ENCODE data around the gene TNPO1. TPM values are rescaled to one million over a fixed set of nuclear protein-coding genes. Genes with fewer than 3 reads are reported as not detected.

TNPO1 gene
- total and polyA plus RNA-seq, 2 of the 13 experiments (the other 11 are each of a cell fraction or from before 2014, with no cell fraction given) = 26.7 to 123 TPM

DNA sequence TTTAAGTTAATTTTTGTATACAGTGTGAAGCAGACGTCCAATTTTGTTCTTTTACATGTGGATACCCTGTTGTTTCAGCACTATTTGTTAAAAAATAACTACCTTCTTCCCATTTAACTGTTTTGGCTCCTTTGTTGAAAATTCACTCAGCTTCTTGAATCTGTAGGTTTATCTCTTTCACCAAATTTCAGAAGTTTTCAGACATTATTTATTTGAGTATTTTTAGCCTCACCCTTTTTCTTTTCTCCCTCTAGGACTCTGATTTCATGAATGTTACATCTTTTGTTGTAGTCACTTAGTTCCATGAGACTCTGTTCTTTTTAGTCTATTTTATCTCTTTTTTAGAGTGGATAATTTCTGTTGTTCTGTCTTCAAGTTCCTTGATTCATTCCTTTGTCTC lies 4.6 kb upstream of the TNPO1 start:
- H3K4me3 ChIP-seq (replicated peaks in 1 of 3; ENCODE audit: insufficient read depth in 1 of 3, low read depth in 2 of 3, low read length in 3 of 3) = no peak overlapping the region
- H3K79me2 ChIP-seq (ENCODE audit: insufficient read depth, low read length) = no peaks in the 10 kb centered on the region
- peaks cover 15% of the 10 kb centered on the region; the same call in 1 of the 2 replicates for H3K4me1 ChIP-seq (ENCODE audit: insufficient read depth, low read length)
- ChIA-PET CTCF (ENCODE audit: low intra/inter-chr PET ratio, low total read pairs) (no interaction called here), POLR2A (no interaction called here)
- H3K27ac ChIP-seq (ENCODE audit: extremely low read length, insufficient read depth, low read length) = no peak overlapping the region
- H2AFZ ChIP-seq (ENCODE audit: low read length) = no peak overlapping the region
- H3K4me2 ChIP-seq (ENCODE audit: low read depth, low read length) = no peak overlapping the region
- H3K9me3 ChIP-seq (ENCODE audit: low read length) = no peaks in the 10 kb centered on the region
- no peak for DNase-seq (ENCODE audit: low spot score)
- no peak for TF ChIP-seq HOXD1 (CRISPR knock-in tag; IDR thresholded peaks at IDR 0.05)
- no peak for TF ChIP-seq ZNF790 (CRISPR knock-in tag; IDR thresholded peaks at IDR 0.05; ENCODE audit: borderline replicate concordance)
- no peak for TF ChIP-seq ZC3H4 (CRISPR knock-in tag; IDR thresholded peaks at IDR 0.05; ENCODE audit: borderline replicate concordance)
- TF ChIP-seq, protein P1, sequence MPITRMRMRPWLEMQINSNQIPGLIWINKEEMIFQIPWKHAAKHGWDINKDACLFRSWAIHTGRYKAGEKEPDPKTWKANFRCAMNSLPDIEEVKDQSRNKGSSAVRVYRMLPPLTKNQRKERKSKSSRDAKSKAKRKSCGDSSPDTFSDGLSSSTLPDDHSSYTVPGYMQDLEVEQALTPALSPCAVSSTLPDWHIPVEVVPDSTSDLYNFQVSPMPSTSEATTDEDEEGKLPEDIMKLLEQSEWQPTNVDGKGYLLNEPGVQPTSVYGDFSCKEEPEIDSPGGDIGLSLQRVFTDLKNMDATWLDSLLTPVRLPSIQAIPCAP (CRISPR knock-in tag; IDR thresholded peaks at IDR 0.05; ENCODE audit: low read depth) = no peak
- H3K9ac ChIP-seq (ENCODE audit: insufficient read depth, low read depth, low read length) = no peak overlapping the region
- H3K36me3 ChIP-seq (replicated peaks in 1 of 2; ENCODE audit: control insufficient read depth in 1 of 2, insufficient read depth in 2 of 2, low read length in 2 of 2) = no peaks in the 10 kb centered on the region
- peaks cover 0 to 2% of the 10 kb centered on the region in 2 experiments; a peak in 2 of 5 replicates for H3K27me3 ChIP-seq (ENCODE audit: control insufficient read depth in 1 of 2, insufficient read depth in 2 of 2, low read length in 2 of 2)
- no TSS peak for BruUV-seq (replicated peaks)
- H4K20me1 ChIP-seq (ENCODE audit: insufficient read depth, low read length) = no peaks in the 10 kb centered on the region
- intact Hi-C loops (cut with micrococcal nuclease; ENCODE audit: unreplicated experiment) (no loop called here), in situ Hi-C loops (cut with HindIII; ENCODE audit: extremely low pct_ligation_motif_present, low pct_unique_long_range_greater_than_20kb) (loop anchor here (10.0 kb wide), 1 partner anchor 447 kb away; no protein-coding TSS in a partner anchor)
- no peak for ATAC-seq
- FAIRE-seq = no peak
- 3% methylated on average over 1 of the region's 1 CpG for WGBS (ENCODE audit: low lambda C conversion rate)

- intact Hi-C loops (cut with micrococcal nuclease; ENCODE audit: unreplicated experiment) (no loop called here), in situ Hi-C loops (cut with HindIII; ENCODE audit: extremely low pct_ligation_motif_present, low pct_unique_long_range_greater_than_20kb) (loop anchor here (10.0 kb wide), 1 partner anchor 448 kb away; no protein-coding TSS in a partner anchor)
- no peaks in the 10 kb centered on the region for H3K36me3 ChIP-seq (replicated peaks in 1 of 2; ENCODE audit: control insufficient read depth in 1 of 2, insufficient read depth in 2 of 2, low read length in 2 of 2)
- H3K4me1 ChIP-seq (ENCODE audit: insufficient read depth, low read length) = peaks cover 20% of the 10 kb centered on the region
- FAIRE-seq (no peak), DNase-seq (ENCODE audit: low spot score) (no peak), ATAC-seq (no peak)
- peaks cover 0 to 2% of the 10 kb centered on the region in 2 experiments; a peak in 2 of 5 replicates for H3K27me3 ChIP-seq (ENCODE audit: control insufficient read depth in 1 of 2, insufficient read depth in 2 of 2, low read length in 2 of 2)
- BruUV-seq (replicated peaks) = no TSS peak
- no peaks in the 10 kb centered on the region for H3K79me2 ChIP-seq (ENCODE audit: insufficient read depth, low read length)
- no peak overlapping the region for H3K4me3 ChIP-seq (replicated peaks in 1 of 3; ENCODE audit: insufficient read depth in 1 of 3, low read depth in 2 of 3, low read length in 3 of 3)
- WGBS (ENCODE audit: low lambda C conversion rate) = 26% methylated on average over 1 of the region's 1 CpG
- ChIA-PET CTCF (ENCODE audit: low intra/inter-chr PET ratio, low total read pairs) (no interaction called here), POLR2A (no interaction called here)
- H3K27ac ChIP-seq (ENCODE audit: extremely low read length, insufficient read depth, low read length) = no peak overlapping the region
- no peak overlapping the region for H3K4me2 ChIP-seq (ENCODE audit: low read depth, low read length)
- H2AFZ ChIP-seq (ENCODE audit: low read length) = no peak overlapping the region
- no peak overlapping the region for H3K9ac ChIP-seq (ENCODE audit: insufficient read depth, low read depth, low read length)
- H4K20me1 ChIP-seq (ENCODE audit: insufficient read depth, low read length) = no peaks in the 10 kb centered on the region
- H3K9me3 ChIP-seq (ENCODE audit: low read length) = no peaks in the 10 kb centered on the region
- TF ChIP-seq HOXA9 (CRISPR knock-in tag; IDR thresholded peaks at IDR 0.05; ENCODE audit: borderline replicate concordance) = no peak
- no peak for TF ChIP-seq RNF219 (CRISPR knock-in tag; IDR thresholded peaks at IDR 0.05)
- TF ChIP-seq FOSL2 (CRISPR knock-in tag; IDR thresholded peaks at IDR 0.05) = no peak
- no peak for TF ChIP-seq ZNF207 (IDR thresholded peaks at IDR 0.05; ENCODE audit: borderline replicate concordance)
- no peak for TF ChIP-seq ZBTB21 (CRISPR knock-in tag; IDR thresholded peaks at IDR 0.05)
- TF ChIP-seq JDP2 (CRISPR knock-in tag; IDR thresholded peaks at IDR 0.05; ENCODE audit: borderline replicate concordance) = no peak
- TF ChIP-seq RELA (CRISPR knock-in tag; IDR thresholded peaks at IDR 0.05) = no peak
- no peak for TF ChIP-seq ZNF121 (CRISPR knock-in tag; IDR thresholded peaks at IDR 0.05)
- TF ChIP-seq ZNF543 (CRISPR knock-in tag; IDR thresholded peaks at IDR 0.05) = no peak
- TF ChIP-seq, protein P2, sequence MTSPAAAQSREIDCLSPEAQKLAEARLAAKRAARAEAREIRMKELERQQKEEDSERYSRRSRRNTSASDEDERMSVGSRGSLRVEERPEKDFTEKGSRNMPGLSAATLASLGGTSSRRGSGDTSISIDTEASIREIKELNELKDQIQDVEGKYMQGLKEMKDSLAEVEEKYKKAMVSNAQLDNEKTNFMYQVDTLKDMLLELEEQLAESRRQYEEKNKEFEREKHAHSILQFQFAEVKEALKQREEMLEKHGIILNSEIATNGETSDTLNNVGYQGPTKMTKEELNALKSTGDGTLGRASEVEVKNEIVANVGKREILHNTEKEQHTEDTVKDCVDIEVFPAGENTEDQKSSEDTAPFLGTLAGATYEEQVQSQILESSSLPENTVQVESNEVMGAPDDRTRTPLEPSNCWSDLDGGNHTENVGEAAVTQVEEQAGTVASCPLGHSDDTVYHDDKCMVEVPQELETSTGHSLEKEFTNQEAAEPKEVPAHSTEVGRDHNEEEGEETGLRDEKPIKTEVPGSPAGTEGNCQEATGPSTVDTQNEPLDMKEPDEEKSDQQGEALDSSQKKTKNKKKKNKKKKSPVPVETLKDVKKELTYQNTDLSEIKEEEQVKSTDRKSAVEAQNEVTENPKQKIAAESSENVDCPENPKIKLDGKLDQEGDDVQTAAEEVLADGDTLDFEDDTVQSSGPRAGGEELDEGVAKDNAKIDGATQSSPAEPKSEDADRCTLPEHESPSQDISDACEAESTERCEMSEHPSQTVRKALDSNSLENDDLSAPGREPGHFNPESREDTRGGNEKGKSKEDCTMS (CRISPR knock-in tag; conservative IDR thresholded peaks at IDR 0.05) = no peak
- TF ChIP-seq KDM2A (CRISPR knock-in tag; IDR thresholded peaks at IDR 0.05; ENCODE audit: borderline replicate concordance, low read depth) = no peak
Observed at GRCh38 chr5:72812488-72812887, 4.0 kb upstream of the TNPO1 start.
